Choroid plexus epithelial cell (primary cell): Measurements from ENCODE around the gene SLC18B1.
A peak's percentile ranks its signal among the peaks of the same experiment; 100 is the strongest.

Experiments
- DNase-seq: peaks from one replicate; pipeline ENCODE4 v3.0.0-alpha.2; 2010; ENCODE audit warnings: low read depth
- H3K4me3 ChIP-seq: 2 replicates; pipeline ENCODE4 v1.5.1; 2011; ENCODE audit warnings: low read depth, mild to moderate bottlenecking, control low read depth, low read length, moderate library complexity
- TF ChIP-seq, protein P1 (sequence below): conservative IDR thresholded peaks from 2 replicates; pipeline ENCODE4 v1.5.1; 2011; ENCODE audit warnings: low read depth, mild to moderate bottlenecking, control low read depth, inconsistent platforms, low read length, moderate library complexity

SLC18B1 gene

DNA sequence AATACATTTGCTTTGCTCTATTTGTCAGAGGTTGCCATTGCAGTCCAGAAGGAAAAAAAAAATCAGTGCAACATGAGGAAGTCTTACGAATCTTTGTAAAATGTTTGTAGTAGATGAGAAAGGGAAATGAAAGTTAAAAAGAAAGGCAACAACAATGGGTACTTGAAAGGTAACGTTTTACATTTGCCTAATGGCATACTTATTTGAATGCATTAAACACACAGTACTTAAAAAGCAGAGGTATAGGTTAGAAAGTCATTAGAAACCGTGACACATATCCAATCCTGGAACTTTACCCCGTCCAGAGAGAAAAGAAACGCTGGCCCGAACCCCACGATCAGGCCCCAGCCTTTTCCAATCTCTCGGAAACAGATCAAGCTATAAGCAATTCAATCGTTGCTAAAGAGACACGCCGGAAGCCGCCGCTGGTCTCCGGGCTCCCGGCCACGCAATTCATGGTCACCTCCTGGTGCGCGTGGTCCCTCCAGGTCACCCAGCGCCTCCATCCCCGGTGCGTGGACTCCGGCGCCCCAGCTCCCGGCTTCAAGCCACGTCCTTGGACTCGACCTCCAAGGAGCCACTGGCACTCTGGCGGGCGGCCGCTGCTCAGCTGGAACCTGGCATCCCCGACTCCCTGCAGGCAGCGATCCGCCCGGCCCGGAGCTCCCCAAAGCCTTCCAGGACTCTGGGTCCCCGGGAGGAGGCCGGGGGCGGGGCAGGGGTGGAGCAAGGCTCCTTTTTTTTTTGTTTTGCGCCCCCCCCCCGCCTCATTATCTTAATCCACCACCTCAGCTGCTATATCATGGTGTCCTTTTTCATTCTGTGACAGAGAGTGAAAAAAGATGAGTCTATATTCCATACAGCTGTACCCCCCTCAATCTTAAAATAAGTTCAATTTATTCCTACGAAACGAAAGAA lies at the start of gene SLC18B1:
SLC18B1 (minus strand) TSS at position 687 of the 918 bp plus-strand sequence; CDS start at position 506, 181 bp downstream.
- TF ChIP-seq, protein P1, sequence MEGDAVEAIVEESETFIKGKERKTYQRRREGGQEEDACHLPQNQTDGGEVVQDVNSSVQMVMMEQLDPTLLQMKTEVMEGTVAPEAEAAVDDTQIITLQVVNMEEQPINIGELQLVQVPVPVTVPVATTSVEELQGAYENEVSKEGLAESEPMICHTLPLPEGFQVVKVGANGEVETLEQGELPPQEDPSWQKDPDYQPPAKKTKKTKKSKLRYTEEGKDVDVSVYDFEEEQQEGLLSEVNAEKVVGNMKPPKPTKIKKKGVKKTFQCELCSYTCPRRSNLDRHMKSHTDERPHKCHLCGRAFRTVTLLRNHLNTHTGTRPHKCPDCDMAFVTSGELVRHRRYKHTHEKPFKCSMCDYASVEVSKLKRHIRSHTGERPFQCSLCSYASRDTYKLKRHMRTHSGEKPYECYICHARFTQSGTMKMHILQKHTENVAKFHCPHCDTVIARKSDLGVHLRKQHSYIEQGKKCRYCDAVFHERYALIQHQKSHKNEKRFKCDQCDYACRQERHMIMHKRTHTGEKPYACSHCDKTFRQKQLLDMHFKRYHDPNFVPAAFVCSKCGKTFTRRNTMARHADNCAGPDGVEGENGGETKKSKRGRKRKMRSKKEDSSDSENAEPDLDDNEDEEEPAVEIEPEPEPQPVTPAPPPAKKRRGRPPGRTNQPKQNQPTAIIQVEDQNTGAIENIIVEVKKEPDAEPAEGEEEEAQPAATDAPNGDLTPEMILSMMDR, result no peak
- peak; percentile 36 for DNase-seq
- H3K4me3 ChIP-seq, result peak within 1 kb of the TSS; percentile 78

DNA sequence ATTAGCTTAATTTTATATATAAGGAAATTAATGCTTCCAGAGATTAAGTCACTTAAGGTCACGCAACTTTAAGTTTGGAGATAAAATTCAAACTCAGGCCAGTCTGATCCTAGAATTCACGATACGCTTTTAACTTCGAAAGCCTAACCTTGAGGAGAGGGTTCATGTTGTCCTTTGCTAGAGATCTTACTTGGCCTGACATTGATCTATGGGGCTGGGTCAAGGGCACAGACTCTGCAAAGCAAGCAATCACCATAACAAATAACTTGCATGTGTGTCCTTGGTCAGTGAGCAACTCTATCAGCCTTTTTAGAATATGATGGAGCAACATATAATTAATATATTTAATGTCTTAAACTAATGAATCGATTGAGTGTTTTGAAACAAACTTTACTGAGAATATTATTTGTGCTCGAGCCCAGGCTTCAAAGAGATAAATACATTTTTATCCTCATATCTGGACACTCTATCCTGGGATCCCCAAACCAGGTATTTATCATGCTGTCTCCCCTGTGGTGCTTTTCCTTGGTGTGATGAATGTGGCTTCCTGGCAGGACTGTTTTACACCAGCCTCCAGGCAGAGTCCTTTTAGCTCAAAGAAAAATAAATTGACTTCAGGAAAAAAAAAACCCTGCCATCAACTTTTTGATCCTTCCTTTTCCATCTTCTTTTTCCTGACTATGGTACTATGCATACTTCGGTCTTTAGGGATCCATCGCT lies 45.0 kb upstream of the SLC18B1 start:
- H3K4me3 ChIP-seq, result no peak overlapping the region
- no peak for DNase-seq
- TF ChIP-seq, protein P1, result no peak

DNA sequence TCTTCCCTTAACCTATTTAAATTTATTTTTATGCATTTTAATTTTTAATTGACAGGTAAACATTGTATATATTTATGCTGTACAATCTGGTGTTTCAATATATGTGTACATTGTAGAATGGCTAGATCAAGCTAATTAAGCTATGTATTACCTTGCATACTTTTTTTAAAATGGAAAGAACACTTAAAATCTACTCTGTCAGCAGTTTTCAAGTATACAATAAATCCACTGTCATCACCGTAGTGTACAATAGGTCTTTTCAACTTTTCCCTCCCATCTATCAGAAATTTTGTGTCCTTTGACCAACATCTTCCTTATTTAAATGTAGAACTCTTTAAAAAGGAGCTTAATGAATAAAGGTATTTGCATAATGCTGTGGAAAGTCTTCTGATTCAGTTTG lies 43.5 kb upstream of the SLC18B1 start:
- DNase-seq, result no peak
- H3K4me3 ChIP-seq, result no peak overlapping the region
- TF ChIP-seq, protein P1, result no peak

DNA sequence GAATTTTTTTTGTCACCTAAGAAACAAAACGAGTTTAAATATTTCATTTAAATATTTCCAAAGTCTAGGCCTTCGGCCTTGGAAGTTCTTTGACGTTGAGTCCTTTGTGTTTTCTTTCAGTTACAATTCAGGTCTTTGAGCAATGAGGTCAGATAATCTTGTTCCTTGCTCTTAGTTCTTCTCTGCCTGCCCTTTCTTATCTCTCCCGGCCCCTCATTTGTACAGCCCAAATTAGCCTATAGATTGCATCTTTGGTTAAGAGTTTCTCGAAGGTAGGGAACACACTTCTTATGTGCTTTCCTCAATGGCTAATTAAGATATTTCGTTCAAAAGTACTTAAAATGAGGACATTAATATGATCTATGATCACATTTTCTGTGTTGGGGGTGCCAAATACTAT lies 34.5 kb upstream of the SLC18B1 start:
- no peak for DNase-seq
- TF ChIP-seq, protein P1, result no peak
- no peak overlapping the region for H3K4me3 ChIP-seq

DNA sequence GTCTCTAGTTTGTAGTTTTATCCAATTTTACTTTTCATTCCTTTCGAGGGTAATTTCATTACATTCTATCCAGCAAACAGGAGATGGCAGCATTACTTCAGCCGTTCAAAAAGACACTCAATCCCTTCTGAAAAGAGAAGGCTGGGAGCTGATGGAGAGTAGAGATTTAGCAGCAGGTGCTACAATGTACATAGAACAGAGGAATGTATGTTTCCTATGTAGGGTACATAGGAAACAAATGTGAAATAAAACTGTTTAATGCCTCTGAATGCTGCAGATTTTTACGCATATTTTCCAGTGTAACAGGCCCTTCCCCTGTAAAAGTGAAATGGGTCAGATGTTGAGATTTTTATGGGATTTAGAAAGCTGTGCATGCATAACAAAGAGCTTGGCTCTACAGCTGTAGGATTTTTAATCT lies 31.9 kb upstream of the SLC18B1 start:
- no peak overlapping the region for H3K4me3 ChIP-seq
- peak; percentile 75 for DNase-seq
- TF ChIP-seq, protein P1, result peak; percentile 77

DNA sequence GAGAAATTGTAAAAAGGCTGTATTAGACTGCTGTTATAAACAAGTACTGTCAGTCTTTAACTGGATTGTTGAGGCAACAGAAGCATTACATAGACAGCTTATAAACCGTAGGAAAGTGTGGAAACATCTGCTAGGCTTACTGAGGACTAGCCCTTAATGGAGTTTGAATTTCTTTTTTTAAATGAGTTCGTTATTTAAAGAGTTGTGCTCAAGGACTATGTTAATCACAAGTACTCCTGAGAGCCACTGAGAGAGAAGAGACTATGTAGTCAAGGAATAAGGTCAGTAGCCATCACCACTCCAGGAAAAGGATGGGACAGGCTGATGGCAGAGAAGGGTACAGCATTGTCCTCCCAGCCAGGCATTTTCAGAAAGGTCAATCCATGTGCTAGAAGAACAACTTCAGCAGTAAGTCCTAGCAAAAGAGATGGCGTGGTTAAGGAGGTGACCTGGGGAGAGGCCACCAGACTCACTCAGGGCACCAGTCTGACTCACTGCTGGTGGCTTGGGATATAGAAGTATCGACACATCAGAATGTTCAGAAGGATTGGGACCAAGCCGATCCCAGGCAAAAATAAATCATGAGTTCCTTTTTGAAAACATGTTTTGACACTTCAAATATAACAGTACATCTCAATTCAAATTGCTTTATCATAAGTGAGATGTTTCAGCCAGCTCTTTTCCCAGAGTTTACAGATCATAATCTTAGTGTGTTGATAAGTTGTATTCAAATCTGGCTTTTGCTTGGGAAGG lies 22.4 kb upstream of the SLC18B1 start:
- TF ChIP-seq, protein P1, result no peak
- no peak overlapping the region for H3K4me3 ChIP-seq
- peak; percentile 37 for DNase-seq
